A172 (cell line): ENCODE measurements around the gene AP2B1. TPM values are rescaled to one million over a fixed set of nuclear protein-coding genes. Genes with fewer than 3 reads are reported as not detected.

Experiments used
- DNase-seq: peaks from one replicate; pipeline ENCODE4 v3.0.0-alpha.2; 2015; ENCODE audit warnings: low spot score
- total RNA-seq: library from RNA; depleted of rRNA; stranded (reverse); fragments of >200 nt; shearing (Covaris generic); gene quantifications from 2 replicates; pipeline ENCODE4 v1.2.3, GENCODE V29; 2014

AP2B1 gene
- total RNA-seq, 1 experiment from 2014 or later, result 96.1 TPM

- DNase-seq, result no peak
These were observed 40.3 kb downstream of the AP2B1 start for GRCh38 chr17:35627417-35627816.

GRCh38 chr17:35630530-35631148 lies 43.5 kb downstream of the AP2B1 start:
- peak; percentile 84 for DNase-seq

- no peak for DNase-seq
These were observed 53.9 kb downstream of the AP2B1 start for GRCh38 chr17:35641032-35641431.

- no peak for DNase-seq
These were observed 58.8 kb downstream of the AP2B1 start for GRCh38 chr17:35645923-35646322.

GRCh38 chr17:35651467-35651866 lies 64.3 kb downstream of the AP2B1 start:
- DNase-seq, result no peak

- DNase-seq, result no peak
These were observed 66.7 kb downstream of the AP2B1 start for GRCh38 chr17:35653619-35654361.

- DNase-seq, result no peak
These were observed 68.2 kb downstream of the AP2B1 start for GRCh38 chr17:35655303-35655702.

- no peak for DNase-seq
These were observed 73.8 kb downstream of the AP2B1 start for GRCh38 chr17:35660902-35661301.

- no peak for DNase-seq
These were observed 77.6 kb downstream of the AP2B1 start for GRCh38 chr17:35664685-35665084.

- DNase-seq, result no peak
These were observed 78.5 kb downstream of the AP2B1 start for GRCh38 chr17:35665662-35666061.

GRCh38 chr17:35666070-35666469 lies 78.9 kb downstream of the AP2B1 start:
- no peak for DNase-seq

- peak; percentile 15 for DNase-seq
These were observed 79.9 kb downstream of the AP2B1 start for GRCh38 chr17:35666967-35667532.

GRCh38 chr17:35668802-35669201 lies 81.7 kb downstream of the AP2B1 start:
- DNase-seq, result no peak

- DNase-seq, result no peak
These were observed 87.4 kb downstream of the AP2B1 start for GRCh38 chr17:35674552-35674951.

- DNase-seq, result no peak
These were observed 89.3 kb downstream of the AP2B1 start for GRCh38 chr17:35676441-35676840.

GRCh38 chr17:35679007-35679682 lies 92.0 kb downstream of the AP2B1 start:
- DNase-seq, result no peak

GRCh38 chr17:35683591-35683990 lies 96.5 kb downstream of the AP2B1 start:
- no peak for DNase-seq

- DNase-seq, result peak; percentile 47
These were observed 97.1 kb downstream of the AP2B1 start for GRCh38 chr17:35684055-35684802.

- no peak for DNase-seq
These were observed 105.5 kb downstream of the AP2B1 start for GRCh38 chr17:35692512-35693210.

GRCh38 chr17:35693662-35694061 lies 106.5 kb downstream of the AP2B1 start:
- DNase-seq, result no peak

GRCh38 chr17:35694906-35695305 lies 107.8 kb downstream of the AP2B1 start:
- no peak for DNase-seq
